AG10803 (cell line): Measurements from ENCODE around the gene ARHGEF17.

Source experiments
- DNase-seq: peaks from one replicate; pipeline ENCODE4 v3.0.0; 2010; ENCODE audit warnings: low read depth
- H3K4me3 ChIP-seq: 2 replicates; pipeline ENCODE4 v1.5.1; 2011; ENCODE audit warnings: mild to moderate bottlenecking, low read length, control low read depth
- TF ChIP-seq, protein P1 (sequence below): conservative IDR thresholded peaks from 2 replicates; pipeline ENCODE4 v1.5.1; 2011; ENCODE audit warnings: mild to moderate bottlenecking, low read length, control low read depth, inconsistent platforms

The ARHGEF17 gene

DNA sequence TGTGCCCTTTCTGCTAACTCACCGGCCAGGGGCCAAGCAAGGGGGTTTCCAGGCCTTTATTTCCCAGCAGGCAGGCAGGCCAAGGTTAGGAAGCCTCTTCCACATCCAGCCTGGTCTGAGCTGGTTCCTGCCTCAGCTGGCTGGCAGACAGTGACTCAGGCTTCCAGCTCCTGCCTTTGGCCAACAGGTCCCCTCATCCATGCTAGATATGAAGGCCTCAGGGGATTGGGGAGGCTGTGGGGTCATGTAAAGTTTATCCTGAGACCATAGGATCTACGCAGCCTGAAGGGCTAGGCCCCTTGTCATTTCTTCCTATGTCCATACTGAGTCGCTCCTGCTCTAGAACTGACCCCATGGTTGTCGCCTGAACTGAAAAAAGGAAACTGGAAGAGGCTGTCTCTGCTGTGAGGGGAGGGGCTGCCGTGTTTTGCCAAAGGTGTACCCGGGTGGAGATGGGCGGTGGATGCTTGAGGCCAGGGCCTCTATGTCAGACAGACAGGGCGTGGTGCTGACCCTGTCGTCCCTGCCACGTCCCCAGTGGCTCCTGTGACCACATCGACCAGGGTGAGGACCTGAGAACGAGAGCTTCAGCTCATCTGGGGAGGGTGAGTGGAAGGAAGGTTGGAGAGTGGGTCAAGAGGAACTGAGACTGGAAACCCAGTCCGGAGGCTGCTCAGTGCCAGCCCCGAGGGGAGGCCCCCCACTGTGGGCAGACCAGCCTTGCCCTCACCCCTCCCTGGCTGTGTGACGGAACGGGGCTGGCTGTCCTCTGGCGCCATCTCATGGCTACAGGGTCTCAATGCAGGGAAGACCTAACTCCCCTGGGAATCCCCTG is 19.0 kb upstream of the ARHGEF17 start:
- DNase-seq = peak; percentile 67
- TF ChIP-seq, protein P1, sequence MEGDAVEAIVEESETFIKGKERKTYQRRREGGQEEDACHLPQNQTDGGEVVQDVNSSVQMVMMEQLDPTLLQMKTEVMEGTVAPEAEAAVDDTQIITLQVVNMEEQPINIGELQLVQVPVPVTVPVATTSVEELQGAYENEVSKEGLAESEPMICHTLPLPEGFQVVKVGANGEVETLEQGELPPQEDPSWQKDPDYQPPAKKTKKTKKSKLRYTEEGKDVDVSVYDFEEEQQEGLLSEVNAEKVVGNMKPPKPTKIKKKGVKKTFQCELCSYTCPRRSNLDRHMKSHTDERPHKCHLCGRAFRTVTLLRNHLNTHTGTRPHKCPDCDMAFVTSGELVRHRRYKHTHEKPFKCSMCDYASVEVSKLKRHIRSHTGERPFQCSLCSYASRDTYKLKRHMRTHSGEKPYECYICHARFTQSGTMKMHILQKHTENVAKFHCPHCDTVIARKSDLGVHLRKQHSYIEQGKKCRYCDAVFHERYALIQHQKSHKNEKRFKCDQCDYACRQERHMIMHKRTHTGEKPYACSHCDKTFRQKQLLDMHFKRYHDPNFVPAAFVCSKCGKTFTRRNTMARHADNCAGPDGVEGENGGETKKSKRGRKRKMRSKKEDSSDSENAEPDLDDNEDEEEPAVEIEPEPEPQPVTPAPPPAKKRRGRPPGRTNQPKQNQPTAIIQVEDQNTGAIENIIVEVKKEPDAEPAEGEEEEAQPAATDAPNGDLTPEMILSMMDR = peak; percentile 99
- H3K4me3 ChIP-seq = no peak overlapping the region

DNA sequence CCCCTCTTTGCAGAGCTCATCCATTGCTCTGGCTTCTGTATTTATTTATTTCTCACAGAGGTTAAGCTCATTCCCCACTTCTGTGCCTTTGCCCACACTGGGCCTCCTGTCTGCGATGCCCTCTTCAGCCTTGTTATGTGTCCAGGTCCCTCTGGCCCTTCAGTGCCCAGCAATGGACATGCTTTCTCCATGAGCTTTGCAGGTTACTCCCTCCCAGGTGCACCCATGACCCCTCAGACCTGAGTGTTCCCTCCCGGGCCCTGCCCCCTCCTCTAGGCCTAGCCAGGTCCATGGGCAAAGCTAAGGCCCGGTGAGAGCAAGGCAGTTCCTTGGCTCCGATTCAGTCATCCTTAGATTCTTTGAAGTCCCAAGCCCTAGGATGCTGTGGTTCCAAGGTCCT is 17.5 kb upstream of the ARHGEF17 start:
- DNase-seq = no peak
- no peak overlapping the region for H3K4me3 ChIP-seq
- TF ChIP-seq, protein P1 = no peak

DNA sequence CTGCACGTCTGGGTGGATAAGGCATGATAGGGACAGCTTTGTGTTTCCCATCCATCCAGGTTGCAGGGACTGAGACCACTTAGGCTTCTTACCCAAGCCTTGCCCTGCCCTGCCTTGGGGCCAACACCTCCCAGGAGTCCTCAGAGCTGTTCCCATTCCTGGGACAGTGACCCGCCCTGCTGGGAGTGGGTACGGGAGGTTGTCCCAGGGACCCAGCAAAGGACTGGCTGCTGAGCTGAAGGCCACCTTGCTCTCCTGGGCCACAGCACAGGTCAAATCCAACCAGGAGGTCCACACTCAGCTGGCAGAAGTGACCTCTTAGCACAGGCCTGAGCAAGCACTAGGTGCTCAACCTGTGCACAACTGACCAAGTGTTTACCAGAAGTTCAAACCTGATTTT is 16.9 kb upstream of the ARHGEF17 start:
- DNase-seq = no peak
- TF ChIP-seq, protein P1 = no peak
- no peak overlapping the region for H3K4me3 ChIP-seq

DNA sequence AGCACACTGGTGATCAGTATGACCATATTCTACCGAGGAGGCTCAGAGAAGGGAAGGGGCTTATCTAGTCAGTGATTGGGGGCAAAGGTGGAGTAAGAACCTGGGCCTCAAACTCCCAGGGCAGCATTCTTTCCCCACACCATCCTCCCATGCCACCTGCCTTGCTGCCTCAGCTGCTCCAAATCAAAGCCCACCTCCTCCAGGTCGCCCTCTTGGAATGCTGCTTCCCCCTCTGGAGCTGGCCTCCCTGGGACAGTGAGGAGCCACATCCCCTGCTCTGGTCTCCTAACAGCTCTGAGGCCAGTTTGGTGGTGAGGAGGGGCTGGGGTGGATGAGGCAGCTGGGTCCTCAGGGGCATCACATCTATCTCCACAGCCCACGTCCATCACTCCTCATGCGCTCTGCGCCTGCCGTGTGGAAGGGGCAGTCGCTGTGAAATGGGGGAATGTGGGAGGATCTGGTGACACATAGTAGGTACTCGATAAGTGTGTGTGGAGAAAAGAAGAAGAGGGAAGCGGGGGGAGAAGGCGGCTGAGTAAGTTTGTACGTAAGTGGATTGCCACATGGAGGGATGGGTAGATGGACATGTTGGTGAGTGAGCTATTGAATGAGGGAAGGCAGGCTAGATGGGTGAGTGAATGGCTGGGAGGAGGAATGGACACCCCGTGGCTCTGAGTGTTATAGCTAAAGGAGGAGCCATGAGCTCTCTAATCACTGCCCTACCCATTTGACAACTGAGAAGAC is 16.1 kb upstream of the ARHGEF17 start:
- no peak for DNase-seq
- TF ChIP-seq, protein P1 = no peak
- no peak overlapping the region for H3K4me3 ChIP-seq

DNA sequence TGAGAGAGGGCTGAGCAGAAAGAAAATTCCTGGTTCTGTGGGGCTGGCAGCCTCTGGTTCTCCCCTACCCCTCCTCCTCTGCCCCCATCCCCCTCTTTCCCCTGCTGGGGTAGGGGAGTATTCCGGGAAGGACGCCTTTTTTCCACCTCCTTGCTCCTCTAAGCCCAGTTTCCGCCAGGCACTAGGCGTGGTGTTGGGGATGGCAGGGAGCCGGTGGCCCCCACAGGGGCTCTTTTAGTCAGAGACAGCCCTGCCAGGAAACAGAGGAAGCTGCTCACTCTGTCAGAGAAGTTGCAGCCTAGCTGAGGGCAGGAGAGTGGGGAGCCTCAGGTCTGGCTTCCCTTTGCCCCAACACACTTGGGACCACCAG is 15.6 kb upstream of the ARHGEF17 start:
- DNase-seq = no peak
- H3K4me3 ChIP-seq = no peak overlapping the region
- TF ChIP-seq, protein P1 = no peak

DNA sequence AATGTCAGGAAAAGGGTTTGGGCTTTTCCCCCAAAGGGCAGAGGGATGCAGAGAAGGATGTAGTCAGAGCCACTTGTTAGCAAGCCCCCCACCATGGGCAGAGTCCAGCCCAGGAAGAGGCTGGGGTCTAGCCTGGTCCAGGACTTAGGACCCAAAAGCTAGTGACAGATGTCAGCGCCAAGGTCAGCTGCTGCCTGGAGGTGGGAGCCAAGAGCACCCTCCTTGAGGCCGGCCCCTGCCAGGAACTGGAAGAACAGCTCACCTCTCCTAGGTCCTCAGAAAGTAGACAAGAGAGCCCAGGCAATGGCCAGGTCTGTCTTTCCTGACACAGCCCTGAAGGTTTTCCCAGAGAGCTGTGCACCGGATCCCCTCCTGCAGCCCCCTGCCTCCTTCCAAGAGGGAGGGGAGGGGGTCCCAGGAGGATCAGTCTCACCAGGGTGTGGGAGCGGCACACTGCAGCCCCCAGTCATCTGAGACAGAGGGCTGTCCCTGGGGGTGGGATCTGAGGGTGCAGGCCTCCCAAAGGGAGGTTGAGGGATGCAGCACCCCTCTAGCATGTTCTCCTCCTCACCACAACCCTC is 14.6 kb upstream of the ARHGEF17 start:
- DNase-seq = no peak
- TF ChIP-seq, protein P1 = no peak
- no peak overlapping the region for H3K4me3 ChIP-seq
